HuH-7.5 (cell line): ENCODE measurements around the gene TNPO3.

Experiments used
- DNase-seq: peaks from one replicate; pipeline ENCODE4 v3.0.0; 2011; ENCODE audit warnings: low spot score

The TNPO3 gene

DNA sequence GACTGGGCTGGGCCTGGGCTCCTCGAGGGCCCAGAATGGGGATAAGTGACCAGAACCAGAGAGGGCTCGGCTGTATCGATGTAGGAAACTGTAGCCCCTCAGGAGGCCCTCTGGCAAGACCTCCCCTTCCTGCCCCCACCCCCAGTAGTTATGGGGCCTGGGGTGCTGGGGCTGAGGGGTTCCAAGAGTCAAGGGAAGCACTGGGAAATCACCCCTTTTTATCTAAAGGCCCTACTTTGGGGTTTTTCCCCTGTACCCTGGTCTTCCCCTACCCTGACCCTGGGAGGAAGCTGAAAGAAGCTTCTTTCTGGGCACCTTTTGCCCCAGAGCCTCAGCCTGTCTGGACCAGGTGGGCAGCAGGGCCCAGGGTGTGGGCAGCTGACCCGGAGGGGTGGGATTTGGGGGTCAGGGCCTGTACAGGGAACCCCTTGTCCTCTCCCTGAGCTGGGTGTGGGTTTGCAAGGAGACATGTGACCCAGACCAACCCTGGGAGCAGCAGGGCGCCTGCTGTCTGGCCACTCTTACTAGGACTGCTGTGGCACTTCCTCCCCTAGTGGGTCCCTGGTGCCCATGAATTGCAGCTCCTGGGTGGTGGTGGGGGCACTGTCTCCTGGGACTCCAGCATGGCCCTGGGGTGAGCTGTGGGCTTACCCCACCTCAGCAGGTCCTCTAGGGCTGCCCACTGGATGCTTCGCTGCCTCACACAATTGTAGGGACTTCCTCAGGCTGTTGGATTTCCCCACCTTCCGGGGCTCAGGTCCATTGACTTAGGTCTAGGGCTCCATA is 115.6 kb downstream of the TNPO3 start:
- no peak for DNase-seq

DNA sequence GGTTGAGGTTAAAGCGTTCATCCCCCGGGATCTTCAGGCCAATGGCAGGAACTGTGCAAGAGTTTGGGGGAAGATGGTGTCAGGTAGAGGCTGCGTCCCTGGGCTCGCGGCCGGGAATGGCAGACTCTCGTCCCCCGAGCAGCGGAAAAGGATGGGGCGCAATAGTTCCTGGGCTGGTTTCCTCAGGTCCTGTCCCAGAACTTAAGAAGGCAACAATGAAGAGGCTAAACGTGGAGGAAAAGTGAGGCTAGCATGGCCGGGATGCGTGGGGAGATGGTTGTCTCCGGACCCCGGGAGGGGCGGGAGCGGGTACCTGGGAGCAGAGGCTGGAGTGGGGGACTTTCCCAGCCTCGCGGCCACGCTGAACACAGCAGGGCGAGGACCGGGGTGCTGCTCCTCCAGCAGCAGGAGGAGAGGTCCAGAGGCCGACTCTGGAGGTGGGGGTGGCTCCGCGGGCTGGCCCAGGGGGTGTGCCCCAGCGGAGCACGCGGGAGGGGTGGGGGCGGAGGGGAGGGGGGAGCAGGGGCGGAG is 116.3 kb downstream of the TNPO3 start:
- no peak for DNase-seq

DNA sequence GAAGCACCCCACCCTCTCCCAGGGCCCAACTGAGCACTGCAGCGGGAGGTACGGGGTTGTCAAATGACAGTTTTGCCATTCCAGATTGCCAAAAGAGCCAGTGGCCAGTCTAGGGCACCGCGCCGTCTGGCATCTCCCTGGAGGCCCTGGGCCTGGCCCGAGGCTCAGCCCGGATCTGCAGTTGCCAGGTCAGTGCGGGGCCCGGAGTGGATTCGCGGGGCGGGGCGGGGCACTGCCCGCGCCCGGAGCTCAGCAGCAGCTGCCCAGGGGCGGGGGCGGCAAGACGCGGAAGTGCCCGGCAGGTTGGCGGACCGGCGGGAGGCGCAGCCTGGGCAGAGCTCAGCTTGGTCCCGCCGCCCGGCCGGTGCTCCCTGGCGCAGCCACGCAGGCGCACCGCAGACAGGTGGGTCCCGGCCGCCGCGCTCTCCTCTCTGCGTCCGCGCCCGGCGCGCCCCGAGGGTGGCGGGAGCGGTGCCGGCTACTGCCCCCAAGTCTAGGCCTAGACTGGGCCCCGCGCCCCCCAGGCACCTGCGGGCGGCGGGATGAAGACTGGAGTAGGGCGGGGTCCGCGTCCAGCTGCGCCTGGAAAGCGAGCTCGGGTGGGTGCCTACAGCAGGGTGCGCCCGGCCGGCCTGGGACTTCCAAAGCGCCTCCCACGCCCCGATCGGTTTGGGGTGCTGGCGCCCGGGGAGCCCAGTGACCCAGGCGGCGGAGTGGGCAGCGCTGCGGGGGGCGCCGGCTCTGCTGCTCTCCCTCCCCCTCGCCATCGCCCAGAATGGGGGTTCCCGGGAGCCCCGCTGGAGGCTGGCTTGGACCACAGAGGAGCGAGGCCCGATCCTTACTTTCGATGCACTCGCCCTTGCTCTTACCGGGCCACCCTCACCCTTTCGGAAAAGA is 117.0 kb downstream of the TNPO3 start, which contains the start of gene IRF5:
Gene IRF5 (plus strand): TSS at position 281 of the 897 bp plus-strand sequence. CDS start 4,155 bp downstream, outside the sequence.
- peak; percentile 47 for DNase-seq

DNA sequence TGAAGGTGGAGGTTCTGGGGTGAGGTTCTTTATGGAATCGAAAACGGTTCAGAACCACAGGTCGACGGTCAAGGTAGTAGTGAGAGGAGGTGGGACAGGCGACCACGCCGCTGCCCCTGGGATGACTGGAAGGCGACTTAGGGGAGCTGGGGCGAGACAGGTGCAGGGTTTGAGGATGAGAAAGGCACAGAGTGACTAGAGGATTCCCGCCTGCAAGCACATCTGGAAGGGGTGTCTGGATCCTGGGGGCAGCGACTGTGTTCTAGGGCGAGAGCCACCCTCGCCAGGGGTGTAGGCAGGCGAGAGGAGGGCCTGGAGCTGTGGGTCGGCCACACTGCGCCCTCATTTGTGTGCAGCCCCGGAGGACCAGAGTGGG is 117.7 kb downstream of the TNPO3 start:
- no peak for DNase-seq

DNA sequence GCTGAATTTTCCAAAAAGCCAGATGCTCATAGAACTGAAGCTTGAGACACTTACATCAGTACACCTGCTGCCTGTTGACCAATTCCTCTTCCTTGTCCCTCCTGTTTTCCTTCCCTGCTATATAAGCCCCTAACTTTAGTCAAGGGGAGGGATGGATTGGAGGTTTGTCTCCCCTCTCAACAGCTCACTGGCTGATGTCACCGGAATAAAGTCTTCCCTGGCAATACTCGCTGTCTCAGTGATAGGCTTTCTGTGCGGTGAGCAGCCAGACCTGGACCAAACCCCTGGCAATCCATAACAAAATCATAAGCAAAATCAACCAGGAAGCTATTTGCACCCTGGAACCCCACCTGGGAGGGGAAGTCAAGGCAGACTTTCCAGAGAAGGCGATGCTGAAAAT is 118.1 kb downstream of the TNPO3 start:
- DNase-seq: no peak

DNA sequence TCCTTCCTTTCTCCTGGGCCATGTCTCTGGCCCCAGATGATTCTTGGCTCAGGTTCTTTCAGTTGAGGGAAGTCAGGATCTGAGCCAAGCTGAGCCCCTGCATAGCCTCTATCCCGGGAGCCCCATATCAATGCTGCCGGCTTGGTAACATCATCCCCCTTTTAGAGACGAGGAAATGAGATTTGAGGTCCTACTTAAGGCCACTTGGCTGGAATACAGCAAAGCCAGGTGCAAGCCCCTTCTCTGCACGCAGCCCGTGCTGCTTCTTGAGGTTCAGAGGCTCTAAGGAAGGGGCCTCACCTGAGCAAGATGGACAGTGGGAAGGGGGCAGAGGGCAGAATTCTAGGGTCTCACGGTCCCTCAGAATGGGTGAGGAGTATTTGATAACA is 119.6 kb downstream of the TNPO3 start:
- DNase-seq: no peak

DNA sequence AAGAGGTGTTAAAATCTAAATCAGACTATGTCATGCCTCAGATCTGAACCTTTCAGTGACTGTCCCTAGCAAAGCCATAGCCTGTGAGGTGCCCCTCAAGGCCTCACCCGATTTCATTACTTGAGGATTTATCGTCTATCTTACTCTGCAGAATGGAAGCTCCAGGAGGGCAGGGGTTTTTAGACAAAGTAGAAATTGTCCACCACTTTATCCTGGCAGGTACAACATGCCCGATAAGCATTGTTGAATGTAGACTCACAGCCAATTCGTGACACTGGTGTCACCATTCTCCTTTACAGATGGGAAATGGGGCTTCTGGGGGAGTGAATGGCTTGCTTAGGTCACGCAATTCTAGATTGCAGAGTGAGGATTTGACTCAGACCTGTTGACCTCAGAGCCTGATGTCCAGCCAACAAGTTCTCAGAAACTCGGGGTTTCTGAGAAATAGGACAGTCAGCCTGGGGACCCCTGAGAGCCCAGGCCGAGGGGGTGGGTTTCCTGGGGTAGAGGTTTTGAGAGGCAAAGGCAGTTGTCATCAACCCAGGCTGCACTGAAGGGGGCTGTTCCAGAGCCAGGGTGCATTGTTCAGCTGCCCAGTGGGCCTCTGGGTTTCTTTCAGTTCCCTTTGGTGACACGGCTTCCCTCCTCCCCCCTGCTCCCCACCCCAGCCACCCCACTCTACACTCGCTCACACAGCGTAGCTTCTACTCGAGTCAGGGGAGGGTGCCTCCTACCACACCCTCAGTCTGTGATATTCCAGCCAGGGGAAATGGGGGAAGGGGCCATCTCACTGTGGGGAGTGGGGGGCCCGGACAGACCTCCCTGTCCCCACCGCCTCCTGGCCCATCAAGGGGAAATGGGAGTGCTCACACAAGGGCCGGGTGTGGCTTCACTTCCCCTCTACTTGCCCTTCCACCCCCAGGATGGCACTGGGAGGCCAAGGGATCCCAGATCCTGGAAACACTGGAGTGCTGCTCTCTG is 120.3 kb downstream of the TNPO3 start:
- DNase-seq: no peak

DNA sequence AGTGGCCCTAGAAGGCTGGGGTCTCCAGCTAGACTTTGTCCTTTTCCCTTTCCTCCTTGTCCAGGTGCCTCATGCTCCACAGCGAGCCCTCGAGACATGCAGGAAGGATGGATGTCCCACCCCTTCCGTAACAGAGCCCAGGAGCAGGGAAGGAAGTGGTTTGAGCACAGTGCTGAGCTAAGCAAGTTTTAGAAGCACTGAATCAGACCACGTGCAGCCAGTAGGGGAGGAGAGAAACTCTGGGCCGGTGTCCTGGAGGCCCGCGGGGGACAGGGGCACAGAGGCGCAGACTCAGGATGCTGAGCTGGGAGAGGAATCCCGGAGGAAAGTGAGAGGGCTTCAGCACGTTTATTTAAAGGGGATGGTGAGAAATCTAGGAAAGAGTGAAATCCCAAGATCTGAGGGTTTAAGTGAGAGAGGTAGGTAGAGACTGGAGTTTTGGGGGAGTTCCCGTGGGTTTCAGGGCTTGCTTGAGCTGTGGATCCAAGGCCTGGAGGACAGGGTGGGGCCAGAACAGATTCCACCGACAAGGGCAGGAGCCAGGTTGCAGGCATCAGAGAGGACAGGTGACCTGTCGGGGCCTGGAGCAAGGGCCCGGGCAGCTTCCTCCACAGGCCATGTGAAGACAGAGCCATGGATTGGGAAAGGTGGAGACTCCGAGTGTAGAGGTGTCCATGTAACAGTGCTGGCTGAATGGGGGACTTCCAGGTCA is 121.6 kb downstream of the TNPO3 start:
- DNase-seq: no peak

DNA sequence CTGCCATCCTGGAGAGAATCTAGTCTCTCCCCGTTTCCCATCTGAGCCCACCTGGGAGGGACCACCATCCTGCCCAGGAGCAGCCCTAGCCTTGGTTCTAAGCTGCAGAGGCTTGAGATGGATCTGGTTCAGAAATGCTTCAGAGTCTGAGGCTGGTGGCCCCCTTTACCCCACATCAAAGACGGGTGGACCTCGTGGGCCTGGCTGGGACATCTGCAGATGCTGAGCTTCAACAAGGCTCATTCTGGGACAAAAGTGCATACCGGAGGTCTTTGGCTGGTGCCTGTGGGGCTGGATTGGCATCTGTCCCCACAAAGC is 122.1 kb downstream of the TNPO3 start:
- DNase-seq: no peak

DNA sequence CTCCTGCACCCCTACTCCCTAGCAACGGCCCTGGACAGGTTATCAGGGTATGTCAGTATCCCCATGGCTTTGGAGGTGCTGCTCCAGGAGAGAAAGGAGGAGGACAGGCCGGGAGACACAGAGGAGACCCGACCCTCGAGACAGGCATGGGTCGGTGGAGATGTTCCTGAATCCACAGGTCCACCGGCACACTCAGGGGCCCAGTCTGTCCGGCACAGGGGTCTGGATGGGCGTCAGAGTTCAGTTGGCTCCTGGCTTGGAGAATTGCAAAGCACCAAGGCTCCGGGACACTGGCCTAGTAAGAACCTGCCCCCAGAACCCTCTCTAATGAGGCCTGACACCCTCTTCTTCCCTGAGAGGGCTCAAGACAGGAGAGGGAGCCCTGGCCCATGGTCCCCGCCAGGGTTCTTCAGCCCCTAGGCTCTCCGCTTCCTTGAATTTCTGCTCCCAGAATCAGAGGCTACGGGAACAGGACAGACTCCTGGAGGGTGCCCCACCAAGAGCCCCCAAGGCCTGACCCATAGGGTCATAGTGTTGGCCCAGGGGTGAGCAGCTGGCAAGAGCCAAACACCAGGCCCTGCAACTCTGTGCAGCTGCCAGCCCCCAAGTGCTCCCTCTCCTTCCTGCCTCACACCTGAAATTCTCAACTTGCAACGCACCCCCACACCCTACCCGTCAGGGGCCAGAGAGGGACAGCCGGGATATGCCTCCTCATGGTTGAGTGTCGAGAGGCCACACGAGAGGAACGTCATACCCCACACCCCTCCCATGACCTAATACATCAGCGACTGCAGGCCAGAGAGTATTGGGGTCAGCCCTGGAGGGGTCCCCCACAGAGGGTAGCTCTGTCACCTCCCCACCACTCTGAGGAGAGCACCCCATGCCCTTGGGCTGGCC is 122.7 kb downstream of the TNPO3 start:
- DNase-seq: no peak

DNA sequence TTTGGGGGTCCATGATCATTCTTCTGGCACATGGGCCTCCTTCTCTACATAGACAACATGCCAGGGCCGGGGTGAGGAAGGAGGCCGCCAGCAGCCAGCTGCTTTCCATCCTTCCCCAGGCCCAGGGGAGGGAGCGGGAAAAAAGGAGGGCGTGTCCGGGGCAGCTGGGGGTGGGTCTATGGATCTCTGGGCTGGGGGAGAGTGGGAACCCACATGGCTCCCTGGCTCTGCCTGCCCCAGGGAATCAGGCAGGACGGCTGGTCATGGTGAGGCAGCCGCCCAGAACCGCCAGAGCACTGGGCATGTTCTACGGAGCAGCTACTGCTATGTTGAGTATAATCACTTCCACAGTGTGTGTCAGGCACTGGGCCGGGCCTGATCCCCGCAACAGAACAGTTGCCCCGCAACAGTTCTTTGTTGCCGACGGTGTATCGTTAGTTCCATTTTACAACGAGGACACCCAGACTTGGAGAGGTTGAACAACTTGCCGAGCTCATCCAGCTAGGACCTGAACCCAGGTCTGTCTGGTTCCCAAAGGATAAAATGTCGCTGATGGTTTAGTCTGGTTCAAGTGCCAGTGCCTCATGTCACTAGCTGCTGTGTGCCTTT is 123.6 kb downstream of the TNPO3 start:
- no peak for DNase-seq

DNA sequence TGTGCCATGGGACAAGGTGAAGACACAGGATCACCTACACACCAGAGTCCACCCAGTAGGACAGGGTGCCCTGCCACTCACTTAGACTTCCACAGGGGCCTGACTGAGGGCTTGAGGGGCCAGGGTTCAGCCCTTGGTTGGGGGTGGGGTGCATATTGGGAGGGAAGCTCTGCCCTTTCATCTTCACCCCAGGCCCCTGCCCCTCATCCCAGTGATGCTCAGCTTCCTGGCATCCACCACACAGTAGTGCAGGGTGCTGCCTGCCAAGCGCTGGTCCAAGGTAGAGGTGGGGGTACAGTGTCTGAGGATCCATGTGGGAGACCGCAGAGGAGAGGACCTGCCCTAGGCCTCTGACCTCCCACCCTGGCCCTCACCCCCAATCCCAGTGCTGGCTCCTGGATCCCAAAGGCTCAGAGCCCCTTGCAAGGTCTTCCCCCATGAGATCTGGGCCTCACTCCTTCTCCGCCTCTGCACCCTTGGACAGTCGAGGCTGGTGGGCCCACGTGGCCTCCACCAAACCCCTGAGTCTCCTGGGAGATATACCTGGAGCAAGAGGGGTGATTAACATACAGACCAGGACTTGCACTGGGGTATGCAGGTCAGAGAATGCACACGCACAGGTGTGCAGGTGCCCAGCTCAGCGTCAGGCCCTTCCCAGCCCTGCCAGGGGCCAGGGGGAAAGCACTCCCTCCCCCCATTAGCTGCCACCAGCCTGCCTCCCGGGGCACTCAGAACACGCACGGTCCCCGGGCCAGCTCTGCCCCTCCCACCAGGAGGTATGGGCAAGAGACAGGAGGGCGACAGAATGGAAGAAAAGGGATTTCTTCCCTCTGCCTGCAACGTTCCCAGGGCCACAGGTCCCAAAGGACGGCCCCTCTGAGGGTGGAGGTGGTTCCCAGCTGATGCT is 125.8 kb downstream of the TNPO3 start:
- DNase-seq: no peak

DNA sequence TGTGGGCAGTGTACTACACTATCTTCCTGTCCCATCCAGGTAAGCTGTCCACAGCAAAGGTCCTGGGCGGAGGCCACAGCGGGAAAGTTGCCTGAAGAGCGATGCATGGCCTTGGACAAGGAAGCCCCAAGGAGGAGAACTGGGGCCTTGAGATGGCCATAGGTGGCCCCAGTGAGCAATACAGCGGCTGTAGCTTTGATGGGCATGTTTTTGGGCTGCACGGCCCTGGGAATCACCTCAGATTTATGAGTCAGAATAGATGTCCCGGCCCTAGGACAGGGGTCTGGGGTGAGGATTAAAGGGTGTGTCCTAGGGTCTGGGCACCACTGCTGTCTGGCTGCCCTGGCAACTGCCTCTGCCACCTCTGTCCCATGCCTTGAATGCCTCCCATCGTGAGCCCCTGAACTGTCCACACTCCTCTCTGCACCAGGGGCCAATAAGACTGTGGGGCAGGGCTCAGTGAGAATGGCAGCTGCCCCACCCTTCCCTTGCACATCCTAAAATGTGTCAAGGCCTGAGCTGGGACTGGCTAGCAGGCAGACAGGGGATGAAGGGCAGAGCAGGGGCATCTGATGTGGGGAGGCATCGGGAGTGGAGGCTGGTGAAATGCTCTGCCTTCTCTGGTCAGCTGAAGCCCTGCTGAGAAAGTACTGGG is 126.6 kb downstream of the TNPO3 start:
- DNase-seq: no peak

DNA sequence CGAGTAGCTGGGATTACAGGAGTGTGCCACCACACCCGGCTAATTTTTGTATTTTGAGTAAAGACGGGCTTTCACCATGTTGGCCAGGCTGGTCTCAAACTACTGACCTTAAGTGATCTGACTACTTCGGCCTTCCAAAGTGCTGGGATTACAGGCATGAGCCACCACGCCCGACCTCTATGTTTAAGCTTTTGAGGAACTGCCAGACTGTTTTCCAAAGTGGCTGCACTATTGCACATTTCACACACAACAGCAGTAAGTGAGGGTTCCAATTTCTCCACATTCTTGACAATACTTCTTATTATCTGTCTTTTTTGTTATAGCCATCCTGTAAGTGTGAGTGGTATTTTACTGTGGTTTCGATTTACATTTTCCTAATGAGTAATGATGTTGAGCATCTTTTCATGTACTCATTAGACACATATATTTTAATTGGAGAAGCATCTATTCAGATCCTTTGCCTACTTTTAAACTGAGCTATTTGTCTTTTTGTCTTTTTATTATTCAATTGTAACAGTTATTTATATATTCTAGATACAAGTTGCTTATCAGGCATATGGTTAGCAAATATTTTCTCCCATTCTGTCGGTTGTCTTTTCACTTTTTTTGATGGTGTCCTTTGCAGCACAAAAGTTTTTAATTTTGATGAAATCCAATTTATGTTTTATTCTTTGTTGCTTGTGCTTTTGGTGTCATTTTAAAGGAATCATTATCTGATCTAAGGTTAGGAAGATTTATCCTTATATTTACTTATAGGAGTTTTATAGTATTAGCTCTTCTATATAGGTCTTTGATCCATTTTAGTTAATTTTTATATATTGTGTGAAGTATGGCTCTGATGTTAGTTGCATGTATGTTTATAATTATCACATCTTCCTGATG is 130.0 kb downstream of the TNPO3 start:
- no peak for DNase-seq

DNA sequence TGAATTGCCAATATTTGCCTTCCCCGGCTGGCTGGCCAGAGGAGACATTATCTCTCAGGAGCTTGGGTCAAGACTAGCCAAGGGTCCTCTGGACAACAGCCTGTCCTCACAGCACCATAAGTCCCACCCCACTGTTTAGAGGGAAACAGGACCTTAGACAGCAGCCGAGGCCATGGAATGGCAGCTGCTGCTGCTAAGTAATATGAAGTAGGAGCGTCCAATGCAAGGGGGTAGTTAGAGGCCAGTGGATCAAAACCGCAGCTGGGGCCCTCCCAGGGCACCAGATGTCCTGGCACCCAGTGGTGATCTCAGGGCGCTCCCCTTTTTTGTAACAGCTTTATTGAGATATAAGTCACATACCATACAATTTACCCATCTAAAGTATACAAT is 131.5 kb downstream of the TNPO3 start:
- no peak for DNase-seq

DNA sequence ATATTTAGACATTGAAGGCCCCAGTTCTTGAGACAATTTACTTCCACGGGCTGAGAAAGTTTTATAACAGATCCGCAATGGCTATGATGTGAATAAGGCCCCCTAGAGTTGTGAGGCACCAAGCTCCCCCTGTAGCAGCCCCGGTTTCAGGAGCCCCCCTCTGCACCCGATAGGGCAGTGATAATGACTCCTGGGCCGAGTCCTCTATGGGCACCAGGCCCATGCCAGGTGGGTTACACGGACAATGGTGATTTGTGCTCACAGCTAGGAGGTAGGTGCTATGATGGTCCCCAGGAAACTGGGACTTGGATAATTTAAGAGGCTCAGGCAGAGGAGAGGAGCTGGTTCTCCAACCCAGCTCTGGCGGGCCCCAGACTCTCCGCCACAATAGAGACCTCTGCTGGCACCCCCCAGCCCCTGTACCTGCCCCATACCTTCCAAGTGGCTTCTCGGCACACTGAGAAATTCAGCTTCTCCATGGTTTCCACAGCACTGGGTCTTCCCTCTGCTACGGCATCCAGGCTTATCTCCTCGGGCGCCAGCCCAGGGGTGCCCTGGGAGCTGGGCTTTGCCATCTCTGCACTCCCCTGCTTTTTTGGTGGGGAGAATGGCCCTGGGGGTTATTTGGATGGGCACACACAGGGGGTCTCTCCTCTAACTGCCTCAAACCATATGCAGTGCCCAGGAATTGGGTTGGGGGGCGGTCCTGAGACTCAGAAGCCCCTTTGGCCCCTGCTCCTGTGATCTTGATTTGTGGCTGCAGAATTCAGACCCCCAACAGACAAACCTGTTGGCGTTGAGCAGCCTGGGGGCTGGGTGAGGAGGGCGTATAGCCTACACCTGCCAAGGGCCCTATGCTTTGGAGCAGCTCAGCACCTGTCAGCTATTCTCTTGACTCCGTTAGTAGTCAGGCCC is 132.2 kb downstream of the TNPO3 start:
- DNase-seq: no peak
